GM12873 (cell line): ENCODE measurements around the gene SQOR.

Experiments used
- TF ChIP-seq, protein P1 (sequence below): IDR thresholded peaks from 2 replicates; pipeline ENCODE4 v1.5.1; 2012; ENCODE audit warnings: low read depth, mild to moderate bottlenecking, moderate library complexity, low read length, control low read depth; ENCODE audit not compliant: insufficient read depth; ENCODE audit errors: missing control alignments

The SQOR gene

DNA sequence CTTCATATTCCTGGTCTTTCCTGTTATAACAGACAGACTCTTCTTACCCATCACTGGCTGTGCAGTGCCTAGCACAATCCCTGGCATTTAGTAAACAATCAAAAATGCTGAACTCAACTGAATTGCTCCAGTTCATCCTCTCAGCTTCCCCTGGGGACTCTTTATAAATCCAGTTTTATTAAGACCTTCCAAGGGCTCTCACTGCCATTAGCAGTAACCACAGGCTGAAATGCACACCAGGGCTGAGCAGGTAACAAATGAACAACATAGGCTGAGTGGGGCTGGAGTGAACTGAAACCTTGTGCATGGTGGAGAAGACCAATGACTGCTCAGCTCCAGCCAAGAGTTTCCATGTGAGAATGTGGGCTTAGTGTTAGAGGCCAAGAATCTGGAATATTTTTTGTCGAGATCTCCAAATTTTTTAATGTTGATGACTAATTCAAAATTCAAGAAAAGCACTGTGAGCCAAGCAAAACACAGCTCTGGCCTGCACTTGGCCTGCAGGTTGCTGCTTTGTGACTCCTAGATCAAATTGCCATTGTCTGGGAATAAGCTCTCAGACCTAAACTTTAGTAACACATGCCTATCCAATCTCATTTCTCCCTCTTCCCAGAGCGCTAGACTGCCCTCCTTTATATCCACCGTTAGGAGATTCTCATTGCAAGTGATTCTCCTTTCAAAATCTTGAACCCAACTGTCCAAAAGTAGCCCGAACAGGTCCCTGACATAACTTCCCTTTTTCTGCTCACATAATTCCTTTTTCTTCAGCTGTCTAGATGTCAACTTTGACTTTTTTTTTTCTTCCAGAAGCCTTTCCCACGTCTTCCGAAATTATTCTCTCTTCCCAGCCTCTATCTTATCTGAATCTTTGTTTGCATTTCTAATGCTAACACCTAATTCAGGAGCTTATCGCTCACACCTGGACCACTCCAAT is 7.4 kb downstream of the SQOR start:
- TF ChIP-seq, protein P1, sequence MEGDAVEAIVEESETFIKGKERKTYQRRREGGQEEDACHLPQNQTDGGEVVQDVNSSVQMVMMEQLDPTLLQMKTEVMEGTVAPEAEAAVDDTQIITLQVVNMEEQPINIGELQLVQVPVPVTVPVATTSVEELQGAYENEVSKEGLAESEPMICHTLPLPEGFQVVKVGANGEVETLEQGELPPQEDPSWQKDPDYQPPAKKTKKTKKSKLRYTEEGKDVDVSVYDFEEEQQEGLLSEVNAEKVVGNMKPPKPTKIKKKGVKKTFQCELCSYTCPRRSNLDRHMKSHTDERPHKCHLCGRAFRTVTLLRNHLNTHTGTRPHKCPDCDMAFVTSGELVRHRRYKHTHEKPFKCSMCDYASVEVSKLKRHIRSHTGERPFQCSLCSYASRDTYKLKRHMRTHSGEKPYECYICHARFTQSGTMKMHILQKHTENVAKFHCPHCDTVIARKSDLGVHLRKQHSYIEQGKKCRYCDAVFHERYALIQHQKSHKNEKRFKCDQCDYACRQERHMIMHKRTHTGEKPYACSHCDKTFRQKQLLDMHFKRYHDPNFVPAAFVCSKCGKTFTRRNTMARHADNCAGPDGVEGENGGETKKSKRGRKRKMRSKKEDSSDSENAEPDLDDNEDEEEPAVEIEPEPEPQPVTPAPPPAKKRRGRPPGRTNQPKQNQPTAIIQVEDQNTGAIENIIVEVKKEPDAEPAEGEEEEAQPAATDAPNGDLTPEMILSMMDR, result no peak

DNA sequence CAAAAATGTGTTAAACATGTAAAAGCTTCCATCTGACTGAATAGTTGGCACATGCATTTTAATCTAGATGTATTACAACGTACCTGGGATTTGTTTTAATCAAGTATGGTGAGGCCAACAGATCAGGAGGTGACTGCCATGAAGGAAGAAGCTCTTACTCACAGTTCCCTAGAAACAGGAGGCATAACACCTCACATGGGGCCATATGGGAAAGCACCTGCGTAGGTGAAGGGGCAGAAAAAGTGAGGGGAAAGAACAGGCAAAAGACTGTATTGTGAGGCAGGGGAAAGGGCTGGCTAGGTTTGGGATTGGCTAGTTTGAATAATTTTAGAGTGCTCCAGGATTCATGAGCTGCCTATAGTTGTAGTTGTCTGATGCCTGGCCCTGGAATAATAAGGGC is 9.6 kb downstream of the SQOR start:
- TF ChIP-seq, protein P1, result no peak

DNA sequence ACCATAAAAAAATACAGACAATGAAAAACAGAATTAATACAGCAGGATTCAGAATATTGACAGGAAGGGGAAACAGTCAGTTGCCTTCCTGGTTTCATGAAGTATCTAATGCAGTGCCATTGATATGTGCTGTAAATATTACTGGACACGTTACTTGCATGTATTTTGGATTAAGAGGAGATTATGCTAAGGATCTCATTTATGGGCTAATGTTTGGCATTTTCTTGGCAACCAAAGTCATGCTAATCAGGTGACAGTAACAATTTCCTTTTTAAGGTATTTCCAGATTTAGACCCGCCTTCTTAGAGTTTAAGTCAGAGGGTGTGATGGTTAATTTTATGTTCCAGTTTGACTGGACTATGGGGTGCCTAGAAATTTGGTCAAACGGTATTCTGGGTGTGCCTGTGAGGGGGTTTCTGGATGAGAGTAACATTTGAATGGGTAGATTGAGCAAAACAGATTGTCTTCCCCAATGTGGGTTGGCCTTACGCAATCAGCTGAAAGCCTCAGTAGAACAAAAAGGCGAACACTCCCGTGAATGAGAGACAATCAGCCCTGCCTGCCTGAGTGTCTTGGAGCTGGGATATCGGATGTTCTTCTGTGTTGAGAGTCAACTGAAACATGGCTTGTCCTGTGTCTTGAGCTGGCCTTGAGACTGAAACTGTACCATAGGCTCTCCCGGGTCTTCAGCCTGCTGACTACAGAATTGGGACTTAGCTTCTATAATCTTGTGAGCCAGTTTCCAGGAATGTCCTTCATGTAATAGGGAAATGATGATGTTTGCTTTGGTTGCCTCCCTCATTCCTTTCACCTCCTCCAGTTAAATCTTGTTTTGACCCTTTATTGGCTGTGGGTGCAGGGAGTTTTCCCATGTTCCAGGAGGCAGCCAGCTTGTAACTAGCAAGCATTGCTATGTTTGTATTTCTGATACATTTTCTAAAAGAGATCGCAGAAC is 10.5 kb downstream of the SQOR start:
- TF ChIP-seq, protein P1, result no peak

DNA sequence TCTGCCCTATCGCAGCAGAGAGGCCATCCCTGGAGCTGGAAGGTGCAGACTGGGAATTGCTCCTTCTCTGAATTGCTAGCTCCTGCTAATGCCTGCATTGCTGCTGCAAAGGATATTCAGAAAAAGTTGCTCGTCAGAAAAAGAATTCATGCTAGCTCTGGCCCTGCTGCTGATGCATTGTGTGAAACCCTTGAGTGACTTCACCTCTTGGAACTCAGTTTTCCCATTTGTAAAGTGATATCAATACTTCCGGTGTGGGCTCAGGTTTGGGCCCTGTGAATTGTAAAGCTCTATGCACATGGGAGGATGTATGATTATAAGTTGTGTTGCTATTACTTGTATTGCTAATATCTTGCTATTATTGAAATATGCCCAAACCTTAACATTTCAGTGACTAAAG is 11.4 kb downstream of the SQOR start:
- TF ChIP-seq, protein P1, result no peak

DNA sequence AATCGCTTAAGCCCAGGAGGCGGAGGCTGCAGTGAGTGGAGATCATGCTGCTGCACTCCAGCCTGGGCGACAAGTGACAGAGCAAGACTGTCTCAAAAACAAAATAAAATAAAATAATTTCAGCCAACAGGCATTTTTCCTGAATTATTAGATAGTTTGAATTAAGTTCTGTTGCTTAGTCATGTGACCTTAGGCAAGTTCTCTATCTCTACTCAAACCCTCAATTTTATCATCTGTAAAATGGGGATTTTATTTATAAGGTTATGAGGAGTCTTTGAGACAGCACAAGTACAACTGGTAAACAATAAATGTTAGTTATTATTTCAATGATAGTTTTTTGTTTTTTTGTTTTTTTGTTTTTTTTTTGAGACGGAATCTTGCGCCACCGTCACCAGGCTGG is 13.0 kb downstream of the SQOR start:
- TF ChIP-seq, protein P1, result no peak

DNA sequence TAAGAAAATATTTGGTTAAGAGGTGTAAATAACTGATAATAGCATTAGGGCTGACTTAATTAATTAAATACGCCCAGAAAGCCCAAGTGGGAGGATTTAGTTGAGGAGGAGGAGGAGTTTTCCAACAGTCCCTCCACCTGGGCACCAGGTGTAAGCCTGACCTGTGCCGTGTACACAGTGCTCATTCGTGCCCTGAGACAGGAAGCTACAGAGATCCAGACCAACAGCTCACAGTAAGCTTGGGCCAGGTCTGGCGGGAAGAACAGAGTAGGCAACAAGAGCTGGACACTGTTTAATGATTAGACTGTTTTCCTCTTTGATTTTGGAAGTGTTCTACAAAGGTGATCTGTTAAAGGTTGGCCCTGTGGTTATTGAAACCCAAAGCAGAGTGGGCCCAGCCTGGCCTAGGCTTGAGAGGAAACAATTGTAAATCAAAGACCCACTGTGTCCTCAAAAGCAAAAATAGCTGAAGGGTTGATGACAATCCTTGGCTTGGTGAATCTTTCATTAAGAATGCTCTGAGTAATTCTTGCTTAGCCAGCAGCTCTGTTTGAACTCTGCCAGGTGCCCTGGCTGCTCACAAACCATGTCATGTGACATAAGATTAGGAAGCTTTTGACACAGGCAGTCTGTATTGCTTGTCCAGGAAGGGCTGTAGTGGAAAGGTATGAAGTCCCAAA is 13.8 kb downstream of the SQOR start:
- TF ChIP-seq, protein P1, result no peak
